Kidney glomerular epithelial cell (primary cell): Measurements from ENCODE around the gene EBI3.
"Not testable (repeated sequence)": the region's sequence is repeated elsewhere in the genome, so short reads cannot be mapped to it uniquely, and the experiment has no call there.

ENCODE experiments used
- DNase-seq: peaks from one replicate; lab custom pipeline; 2025; lab: John Stamatoyannopoulos, UW

The EBI3 gene

GRCh38 chr19:4278419-4279266 lies 49.3 kb downstream of the EBI3 start, which contains the start of gene SHD:
TSS of gene SHD (plus strand) at chr19:4279266. CDS start at chr19:4280064, 798 bp downstream.
- DNase-seq, result no peak

DNA sequence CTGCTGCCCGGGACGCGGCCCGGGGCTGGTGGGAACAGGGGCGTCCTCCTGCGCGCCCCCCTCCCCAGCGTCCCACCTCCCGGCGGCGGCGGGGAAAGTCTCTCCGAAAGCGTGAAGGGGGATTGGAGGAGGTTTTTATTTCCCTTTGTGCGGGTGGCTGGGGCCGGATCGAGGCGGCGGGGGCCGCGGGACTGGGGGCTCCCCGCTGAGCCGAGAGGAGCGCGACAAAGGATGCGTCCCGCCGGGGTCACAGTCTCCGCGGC lies 49.9 kb downstream of the EBI3 start:
- no peak for DNase-seq

DNA sequence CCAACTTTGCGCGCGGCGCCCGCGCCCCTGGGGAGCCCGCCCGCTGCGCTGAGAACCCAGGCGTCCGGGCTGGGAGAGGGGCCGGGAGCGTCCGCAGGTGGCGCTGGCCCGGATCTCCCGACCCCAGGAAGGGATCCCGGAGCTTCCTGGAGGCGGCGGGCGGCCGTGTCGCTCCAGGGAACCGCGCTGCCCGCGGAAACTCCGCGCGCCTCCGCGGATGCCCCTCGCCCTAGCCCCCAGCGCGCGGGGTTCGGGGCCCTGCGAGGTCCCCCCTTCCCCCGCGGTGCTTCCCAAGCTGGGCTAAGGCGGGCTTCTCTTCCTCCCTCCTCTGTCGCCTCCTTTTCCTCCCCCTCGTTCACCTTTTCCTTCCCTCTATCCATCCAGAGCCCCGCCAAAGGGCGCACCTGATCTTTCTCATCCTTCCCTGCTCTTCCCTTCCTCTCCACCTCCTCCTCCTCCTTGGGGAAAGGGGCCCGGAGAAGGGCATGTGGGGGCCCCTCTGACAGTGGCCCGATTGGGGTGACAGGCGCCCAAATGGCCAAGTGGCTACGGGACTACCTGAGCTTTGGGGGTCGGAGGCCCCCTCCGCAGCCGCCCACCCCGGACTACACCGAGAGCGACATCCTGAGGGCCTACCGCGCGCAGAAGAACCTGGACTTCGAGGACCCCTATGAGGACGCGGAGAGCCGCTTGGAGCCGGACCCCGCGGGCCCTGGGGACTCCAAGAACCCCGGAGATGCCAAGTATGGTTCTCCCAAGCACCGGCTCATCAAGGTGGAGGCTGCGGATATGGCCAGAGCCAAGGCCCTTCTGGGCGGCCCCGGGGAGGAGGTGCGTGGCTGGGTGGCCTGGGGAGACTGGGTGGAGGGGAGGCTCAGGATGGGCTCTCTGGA lies 50.5 kb downstream of the EBI3 start:
- DNase-seq, result no peak

DNA sequence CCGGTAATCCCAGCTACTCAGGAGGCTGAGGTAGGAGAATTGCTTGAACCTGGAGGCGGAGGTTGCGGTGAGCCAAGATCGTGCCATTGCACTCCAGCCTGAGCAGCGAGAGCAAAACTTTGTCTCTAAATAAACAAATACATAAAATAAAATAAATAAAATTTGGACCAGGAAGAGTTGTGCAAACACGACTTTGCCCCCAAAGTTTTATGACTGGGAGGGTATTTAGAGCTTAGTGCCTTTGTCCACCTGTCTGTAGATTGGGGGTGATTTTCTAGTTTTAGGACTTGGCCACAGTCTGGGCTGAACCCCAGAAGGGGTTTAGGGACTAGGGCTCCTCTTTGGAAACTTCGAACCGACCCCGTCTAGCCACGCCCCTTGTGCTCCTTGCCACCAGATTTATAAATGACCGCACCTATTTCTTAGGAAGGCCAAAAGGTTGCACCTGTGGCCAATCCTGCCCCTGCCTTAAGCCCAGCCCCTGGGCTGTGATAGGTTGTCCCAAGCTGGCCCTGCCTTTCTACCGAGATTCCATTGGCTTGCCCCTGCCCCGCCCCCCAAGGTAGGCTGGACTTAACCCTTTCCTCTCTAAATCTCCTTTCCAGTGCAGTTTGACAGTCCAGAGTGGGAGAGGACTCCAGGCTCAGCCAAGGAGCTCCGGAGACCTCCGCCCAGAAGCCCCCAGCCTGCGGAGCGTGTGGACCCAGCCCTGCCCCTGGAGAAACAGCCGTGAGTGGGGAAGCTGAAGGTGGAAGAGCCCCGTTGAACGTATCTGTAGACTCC lies 55.0 kb downstream of the EBI3 start:
- no peak for DNase-seq

DNA sequence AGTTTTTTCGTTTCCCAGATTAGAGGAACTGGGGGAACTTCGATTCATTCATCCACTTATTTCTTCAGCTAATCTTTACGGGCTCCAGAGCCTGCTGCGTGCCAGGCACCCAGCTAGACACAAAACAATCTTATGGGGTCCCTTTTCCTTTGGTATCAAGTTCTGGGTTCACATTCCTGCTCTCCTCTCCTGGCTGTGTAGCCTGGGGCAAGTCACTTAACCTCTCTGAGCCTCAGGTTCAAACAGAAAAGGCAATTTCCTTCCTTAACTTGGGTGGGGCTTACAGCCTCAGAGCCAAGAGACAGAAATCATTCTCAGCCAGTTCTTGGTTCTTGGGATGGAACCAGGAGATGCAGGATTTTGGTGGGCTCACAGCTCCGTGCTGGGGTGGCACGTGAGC lies 55.7 kb downstream of the EBI3 start:
- no peak for DNase-seq

GRCh38 chr19:4286141-4286540 lies 56.8 kb downstream of the EBI3 start:
- DNase-seq, result not testable (repeated sequence)
